Psoas muscle (tissue), 8 donors: Measurements from ENCODE around the gene CDCA4. TPM values are rescaled to one million over a fixed set of nuclear protein-coding genes. Genes with fewer than 3 reads are reported as not detected.

Experiments
- ATAC-seq, 4 donors: fragments of 200-7000 bp; cut with Tn5 transposase; one replicate each; pipeline ENCODE4 v1.9.1; 2020; ENCODE audit warnings: moderate library complexity in 3 of 4, mild to moderate bottlenecking in 2 of 4
- DNase-seq, 2 donors: peaks; one replicate each; pipeline ENCODE4 v3.0.0-alpha.2; 2020
- H3K27ac ChIP-seq: fragments of 200-600 bp; one replicate; pipeline ENCODE4 v1.8.0; 2022
- H3K27me3 ChIP-seq, 3 donors: fragments of 200-600 bp in 1 of 3; one replicate each; pipeline versions ENCODE4 v1.6.1 to v1.8.0; 2013 to 2022; ENCODE audit warnings: low read length in 2 of 3, mild to moderate bottlenecking in 2 of 3, moderate library complexity in 1 of 3; ENCODE audit not compliant: insufficient read depth in 3 of 3
- H3K36me3 ChIP-seq, 2 donors: fragments of 200-600 bp in 1 of 2; one replicate each; pipeline versions ENCODE4 v1.6.1 to v1.8.0; 2013 to 2022; ENCODE audit warnings: low read depth in 1 of 2, mild to moderate bottlenecking in 1 of 2, moderate library complexity in 1 of 2; ENCODE audit not compliant: insufficient read depth in 1 of 2
- H3K4me1 ChIP-seq: fragments of 200-600 bp; one replicate; pipeline ENCODE4 v1.8.0; 2022
- H3K4me3 ChIP-seq: fragments of 200-600 bp; one replicate; pipeline ENCODE4 v1.8.0; 2022; ENCODE audit warnings: mild to moderate bottlenecking
- H3K9me3 ChIP-seq: fragments of 200-600 bp; one replicate; pipeline ENCODE4 v1.8.0; 2022
- CTCF ChIP-seq: fragments of 200-600 bp; IDR thresholded peaks from one replicate; pipeline ENCODE4 v1.8.0; 2022; ENCODE audit warnings: antibody characterized with exemption
- WGBS, 3 donors: extraction: QIAGEN DNeasy Blood & Tissue Kit; methylation state at CpG; one replicate each; pipeline versions ENCODE4 v1.1.6 to v1.1.7; 2013; 5-methylcytosine and 5-hydroxymethylcytosine counted together
- intact Hi-C, 2 donors: fragments of 100-400 bp; cut with DNase I; formaldehyde crosslinking; loops; one replicate each; pipeline versions ENCODE4 v1.11.0 to v1.14.2; 2022
- polyA plus RNA-seq, 3 donors: library from polyadenylated mRNA; stranded (reverse); fragments of 200-250 nt; gene quantifications; one replicate each; pipeline ENCODE4 v1.2.3, GENCODE V29; 2013
- total RNA-seq, 4 donors: library from RNA; stranded (reverse); fragmentation: NEBNext Ultra II Directional in 2 of 4; extraction: Animal tissue kit (Norgen Biotek cat#: 25700) in 2 of 4; gene quantifications; one replicate each; pipeline versions ENCODE4 v1.2.1 to v1.2.4, GENCODE V29; 2021 to 2023
- donor health status: healthy with polysubstance abuse.
- donor health status: DM: no; HTN: no; CAD: no; lungs with moderate emphysema.
- donor health status: Bipolar disorder and iron deficiency.
- donor health status: healthy.
- donor health status: DM: yes; HTN: yes; CAD: no.
- donor health status: DM: no; HTN: no; CAD: no.
- donor health status: DM: no; HTN: no; CAD: no.
- donor health status: DM: yes; HTN: yes; CAD: no.

CDCA4 gene
- total and polyA plus RNA-seq, 7 donors, result 0.79 to 3.3 (median 1.3) TPM

- Histone ChIP-seq H3K9me3 (no peaks in the 10 kb centered on the region), H3K4me1 (no peaks in the 10 kb centered on the region), H3K27ac (no peak overlapping the region), H3K27me3 (peaks cover 0 to 4% (median 2%) of the 10 kb centered on the region in 3 donors), H3K36me3 (no peaks in the 10 kb centered on the region), H3K4me3 (no peak overlapping the region)
- peak in 1 of 2 donors; percentile 37 for DNase-seq
- WGBS, 3 donors, result 92 to 96% (median 95%) methylated on average over 12 of the region's 12 CpGs
- TF ChIP-seq CTCF, result no peak
- intact Hi-C loops, result no loop called here
- ATAC-seq, result no peak
Measured at GRCh38 chr14:105067969-105068301, 47.1 kb upstream of the CDCA4 start.

GRCh38 chr14:105067140-105067968, 46.5 kb upstream of the CDCA4 start:
- no peak overlapping the region for H3K27ac ChIP-seq
- peak in 1 of 2 donors; percentile 40 for DNase-seq
- no peaks in the 10 kb centered on the region for H3K4me1 ChIP-seq
- no peaks in the 10 kb centered on the region for H3K36me3 ChIP-seq
- peaks cover 0 to 4% (median 2%) of the 10 kb centered on the region in 3 donors for H3K27me3 ChIP-seq
- ATAC-seq, result no peak
- no peak overlapping the region for H3K4me3 ChIP-seq
- intact Hi-C loops, result no loop called here
- H3K9me3 ChIP-seq, result no peaks in the 10 kb centered on the region
- WGBS, 3 donors, result 79 to 86% (median 83%) methylated on average over 14 to 18 of the region's 18 CpGs
- no peak for TF ChIP-seq CTCF

GRCh38 chr14:105066240-105067071, 45.6 kb upstream of the CDCA4 start:
- Histone ChIP-seq H3K27me3 (peaks cover 0 to 1% (median 0%) of the 10 kb centered on the region in 3 donors), H3K36me3 (no peaks in the 10 kb centered on the region), H3K9me3 (no peaks in the 10 kb centered on the region), H3K27ac (no peak overlapping the region), H3K4me1 (no peaks in the 10 kb centered on the region), H3K4me3 (no peak overlapping the region)
- no peak for ATAC-seq
- intact Hi-C loops, result no loop called here
- no peak for DNase-seq
- WGBS, 3 donors, result 77 to 86% (median 84%) methylated on average over 27 to 28 of the region's 28 CpGs
- no peak for TF ChIP-seq CTCF

- Histone ChIP-seq H3K4me3 (peak within 1 kb of the TSS; percentile 25), H3K27ac (no peak within 1 kb of the TSS), H3K4me1 (no peaks in the 10 kb centered on the region), H3K9me3 (no peaks in the 10 kb centered on the region), H3K27me3 (no peaks in the 10 kb centered on the region), H3K36me3 (no peaks in the 10 kb centered on the region)
- no peak for TF ChIP-seq CTCF
- peak; percentile 3 to 51 (median 36) for ATAC-seq
- intact Hi-C loops, result no loop called here
- 76 to 82% (median 79%) methylated on average over 22 of the region's 22 CpGs for WGBS, 3 donors
- peak in 1 of 2 donors; percentile 68 for DNase-seq
Measured at GRCh38 chr14:105065280-105066228, 44.7 kb upstream of the CDCA4 start, which contains the start of gene GPR132. TSS of gene GPR132 (minus strand) at chr14:105065430. CDS start at chr14:105055420, 10,010 bp downstream.
